ENCODE data around the gene REV1.

The REV1 gene

GRCh38 chr2:99445065-99445464 lies 44.8 kb downstream of the REV1 start:
- no peak for DNase-seq

- DNase-seq = no peak
Observed at GRCh38 chr2:99444222-99444621, 45.6 kb downstream of the REV1 start.

- DNase-seq = no peak
Observed at GRCh38 chr2:99442837-99443236, 47.0 kb downstream of the REV1 start.

- no peak for DNase-seq
Observed at GRCh38 chr2:99439971-99440505, 49.8 kb downstream of the REV1 start.

GRCh38 chr2:99436874-99437273 lies 52.9 kb downstream of the REV1 start:
- DNase-seq = no peak

GRCh38 chr2:99433340-99433739 lies 56.5 kb downstream of the REV1 start:
- DNase-seq = no peak

GRCh38 chr2:99431587-99432275 lies 58.1 kb downstream of the REV1 start:
- no peak for DNase-seq

- DNase-seq = no peak
Observed at GRCh38 chr2:99430614-99431291, 59.1 kb downstream of the REV1 start.

- no peak for DNase-seq
Observed at GRCh38 chr2:99425022-99425421, 64.8 kb downstream of the REV1 start.

GRCh38 chr2:99424371-99424770 lies 65.4 kb downstream of the REV1 start:
- DNase-seq = no peak

- no peak for DNase-seq
Observed at GRCh38 chr2:99422599-99422998, 67.2 kb downstream of the REV1 start.

GRCh38 chr2:99421469-99421868 lies 68.3 kb downstream of the REV1 start:
- no peak for DNase-seq

- DNase-seq = no peak
Observed at GRCh38 chr2:99420751-99421299, 69.0 kb downstream of the REV1 start.

GRCh38 chr2:99420031-99420430 lies 69.8 kb downstream of the REV1 start:
- no peak for DNase-seq

GRCh38 chr2:99417396-99417795 lies 72.4 kb downstream of the REV1 start:
- DNase-seq = no peak

GRCh38 chr2:99414566-99414965 lies 75.3 kb downstream of the REV1 start:
- DNase-seq = no peak

GRCh38 chr2:99410276-99410675 lies 79.5 kb downstream of the REV1 start:
- DNase-seq = no peak

GRCh38 chr2:99406137-99406536 lies 83.7 kb downstream of the REV1 start:
- DNase-seq = no peak

- DNase-seq = no peak
Observed at GRCh38 chr2:99404797-99405669, 84.8 kb downstream of the REV1 start.

GRCh38 chr2:99404039-99404796 lies 85.6 kb downstream of the REV1 start:
- DNase-seq = no peak

- DNase-seq = no peak
Observed at GRCh38 chr2:99403524-99403923, 86.3 kb downstream of the REV1 start.

GRCh38 chr2:99403084-99403483 lies 86.7 kb downstream of the REV1 start:
- no peak for DNase-seq

Data from central memory CD4-positive, alpha-beta T cell (primary cell).